ENCODE results near the gene ACSL5.

ACSL5 gene, protein sequence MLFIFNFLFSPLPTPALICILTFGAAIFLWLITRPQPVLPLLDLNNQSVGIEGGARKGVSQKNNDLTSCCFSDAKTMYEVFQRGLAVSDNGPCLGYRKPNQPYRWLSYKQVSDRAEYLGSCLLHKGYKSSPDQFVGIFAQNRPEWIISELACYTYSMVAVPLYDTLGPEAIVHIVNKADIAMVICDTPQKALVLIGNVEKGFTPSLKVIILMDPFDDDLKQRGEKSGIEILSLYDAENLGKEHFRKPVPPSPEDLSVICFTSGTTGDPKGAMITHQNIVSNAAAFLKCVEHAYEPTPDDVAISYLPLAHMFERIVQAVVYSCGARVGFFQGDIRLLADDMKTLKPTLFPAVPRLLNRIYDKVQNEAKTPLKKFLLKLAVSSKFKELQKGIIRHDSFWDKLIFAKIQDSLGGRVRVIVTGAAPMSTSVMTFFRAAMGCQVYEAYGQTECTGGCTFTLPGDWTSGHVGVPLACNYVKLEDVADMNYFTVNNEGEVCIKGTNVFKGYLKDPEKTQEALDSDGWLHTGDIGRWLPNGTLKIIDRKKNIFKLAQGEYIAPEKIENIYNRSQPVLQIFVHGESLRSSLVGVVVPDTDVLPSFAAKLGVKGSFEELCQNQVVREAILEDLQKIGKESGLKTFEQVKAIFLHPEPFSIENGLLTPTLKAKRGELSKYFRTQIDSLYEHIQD

DNA sequence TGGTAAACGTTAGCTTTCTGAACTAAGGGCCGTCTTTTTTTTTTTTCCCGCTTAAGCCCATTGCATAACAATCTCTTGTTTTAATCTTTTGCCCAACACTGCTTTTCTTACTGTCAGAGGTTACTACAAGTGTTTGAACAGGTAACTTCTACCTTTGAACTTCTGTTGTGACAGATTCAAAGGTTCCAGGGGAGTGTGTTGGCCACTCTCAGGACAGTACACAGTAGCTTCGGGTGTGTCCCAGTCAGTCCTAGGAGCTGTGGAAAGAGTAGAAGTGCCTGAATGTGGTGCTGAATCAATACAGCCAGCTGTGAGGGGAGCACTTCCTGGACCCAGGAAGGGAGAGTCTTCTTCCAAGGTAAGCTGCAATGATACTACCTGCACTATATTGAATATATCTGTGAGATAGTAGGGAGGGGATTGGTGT lies at the start of gene ACSL5:
TSS of gene ACSL5 (plus strand) at position 205 of the 427 bp plus-strand sequence. CDS start 20,831 bp downstream, outside the sequence.
- no peak within 1 kb of the TSS for H3K4me3 ChIP-seq (ENCODE audit: low read length)
- no peak for DNase-seq (ENCODE audit: low read depth)
- TF ChIP-seq, protein P1, sequence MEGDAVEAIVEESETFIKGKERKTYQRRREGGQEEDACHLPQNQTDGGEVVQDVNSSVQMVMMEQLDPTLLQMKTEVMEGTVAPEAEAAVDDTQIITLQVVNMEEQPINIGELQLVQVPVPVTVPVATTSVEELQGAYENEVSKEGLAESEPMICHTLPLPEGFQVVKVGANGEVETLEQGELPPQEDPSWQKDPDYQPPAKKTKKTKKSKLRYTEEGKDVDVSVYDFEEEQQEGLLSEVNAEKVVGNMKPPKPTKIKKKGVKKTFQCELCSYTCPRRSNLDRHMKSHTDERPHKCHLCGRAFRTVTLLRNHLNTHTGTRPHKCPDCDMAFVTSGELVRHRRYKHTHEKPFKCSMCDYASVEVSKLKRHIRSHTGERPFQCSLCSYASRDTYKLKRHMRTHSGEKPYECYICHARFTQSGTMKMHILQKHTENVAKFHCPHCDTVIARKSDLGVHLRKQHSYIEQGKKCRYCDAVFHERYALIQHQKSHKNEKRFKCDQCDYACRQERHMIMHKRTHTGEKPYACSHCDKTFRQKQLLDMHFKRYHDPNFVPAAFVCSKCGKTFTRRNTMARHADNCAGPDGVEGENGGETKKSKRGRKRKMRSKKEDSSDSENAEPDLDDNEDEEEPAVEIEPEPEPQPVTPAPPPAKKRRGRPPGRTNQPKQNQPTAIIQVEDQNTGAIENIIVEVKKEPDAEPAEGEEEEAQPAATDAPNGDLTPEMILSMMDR (conservative IDR thresholded peaks at IDR 0.05; ENCODE audit: low read length): no peak

- DNase-seq (ENCODE audit: low read depth): no peak
- TF ChIP-seq, protein P1 (conservative IDR thresholded peaks at IDR 0.05; ENCODE audit: low read length): no peak
- H3K4me3 ChIP-seq (ENCODE audit: low read length): no peak overlapping the region
Observed at GRCh38 chr10:112327678-112328077, 46.2 kb upstream of the ACSL5 start.

- no peak overlapping the region for H3K4me3 ChIP-seq (ENCODE audit: low read length)
- DNase-seq (ENCODE audit: low read depth): no peak
- TF ChIP-seq, protein P1 (conservative IDR thresholded peaks at IDR 0.05; ENCODE audit: low read length): no peak
Observed at GRCh38 chr10:112330162-112330561, 43.8 kb upstream of the ACSL5 start.

GRCh38 chr10:112330607-112331160 lies 43.2 kb upstream of the ACSL5 start:
- TF ChIP-seq, protein P1 (conservative IDR thresholded peaks at IDR 0.05; ENCODE audit: low read length): no peak
- no peak overlapping the region for H3K4me3 ChIP-seq (ENCODE audit: low read length)
- no peak for DNase-seq (ENCODE audit: low read depth)

- TF ChIP-seq, protein P1 (conservative IDR thresholded peaks at IDR 0.05; ENCODE audit: low read length): no peak
- no peak for DNase-seq (ENCODE audit: low read depth)
- no peak overlapping the region for H3K4me3 ChIP-seq (ENCODE audit: low read length)
Observed at GRCh38 chr10:112332022-112332421, 41.9 kb upstream of the ACSL5 start.

GRCh38 chr10:112332509-112333228 lies 41.2 kb upstream of the ACSL5 start:
- H3K4me3 ChIP-seq (ENCODE audit: low read length): no peak overlapping the region
- TF ChIP-seq, protein P1 (conservative IDR thresholded peaks at IDR 0.05; ENCODE audit: low read length): no peak
- no peak for DNase-seq (ENCODE audit: low read depth)

Measured in AG10803 (cell line).